PFSK-1 (cell line): ENCODE measurements around the gene TMEM181.

Experiments used
- FOXP2 ChIP-seq: optimal IDR thresholded peaks from 2 replicates; pipeline ENCODE3; 2011; ENCODE audit warnings: borderline replicate concordance, control low read depth, inconsistent platforms; ENCODE audit not compliant: insufficient read depth; ENCODE audit errors: extremely low read length, extremely low read depth
- POLR2AphosphoS5 ChIP-seq: IDR thresholded peaks from 2 replicates; pipeline ENCODE4 v1.6.1; 2012; ENCODE audit warnings: low read depth, mild to moderate bottlenecking, control low read depth, low read length, moderate library complexity
- REST ChIP-seq, 2 experiments: IDR thresholded peaks; 2 replicates each; pipeline versions ENCODE4 v1.6.1 to v1.8.0; 2011 to 2012; ENCODE audit warnings: low read depth in 2 of 2, low read length in 2 of 2, control low read depth in 1 of 2, inconsistent platforms in 1 of 2, mild to moderate bottlenecking in 1 of 2, moderate library complexity in 1 of 2; ENCODE audit not compliant: insufficient read depth in 1 of 2
- SIN3A ChIP-seq: IDR thresholded peaks from 2 replicates; pipeline ENCODE4 v1.6.1; 2012; ENCODE audit warnings: mild to moderate bottlenecking, low read length, moderate library complexity, borderline replicate concordance; ENCODE audit not compliant: insufficient read depth
- TAF1 ChIP-seq: IDR thresholded peaks from 2 replicates; pipeline ENCODE4 v1.6.1; 2012; ENCODE audit warnings: low read length, control low read depth, borderline replicate concordance; ENCODE audit not compliant: insufficient read depth

The TMEM181 gene

GRCh38 chr6:158596861-158597260 is 37.0 kb downstream of the TMEM181 start:
- TF ChIP-seq SIN3A (no peak), POLR2AphosphoS5 (no peak), REST (IDR thresholded peaks at IDR 0.05; ENCODE audit: insufficient read depth in 1 of 2, low read depth in 2 of 2, low read length in 2 of 2) (no peak), FOXP2 (no peak), TAF1 (no peak)

DNA sequence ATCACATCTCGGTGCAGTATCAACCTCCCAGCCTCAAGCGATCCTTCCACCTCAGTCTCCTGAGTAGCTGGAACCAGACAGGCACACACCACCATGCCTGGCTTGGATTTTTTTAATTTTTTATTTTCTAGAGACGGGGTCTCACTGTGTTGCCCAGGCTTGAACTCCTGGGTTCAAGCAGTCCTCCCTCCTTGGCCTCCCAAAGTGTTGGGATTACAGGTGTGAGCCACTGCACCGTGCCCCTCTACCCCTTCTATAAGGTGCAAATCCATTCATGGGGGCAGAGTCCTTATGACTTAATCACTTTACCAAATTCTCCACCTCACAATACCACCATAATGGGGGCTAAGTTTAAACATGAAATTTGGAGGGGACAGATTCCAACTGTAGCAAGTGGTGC is 37.7 kb downstream of the TMEM181 start:
- TF ChIP-seq POLR2AphosphoS5 (no peak), TAF1 (no peak), REST (IDR thresholded peaks at IDR 0.05; ENCODE audit: insufficient read depth in 1 of 2, low read depth in 2 of 2, low read length in 2 of 2) (no peak), SIN3A (no peak), FOXP2 (no peak)

GRCh38 chr6:158599635-158600034 is 39.7 kb downstream of the TMEM181 start:
- TF ChIP-seq TAF1 (no peak), SIN3A (no peak), FOXP2 (no peak), POLR2AphosphoS5 (no peak), REST (IDR thresholded peaks at IDR 0.05; ENCODE audit: insufficient read depth in 1 of 2, low read depth in 2 of 2, low read length in 2 of 2) (no peak)

GRCh38 chr6:158603261-158604047 is 43.6 kb downstream of the TMEM181 start:
- TF ChIP-seq REST (IDR thresholded peaks at IDR 0.05; ENCODE audit: insufficient read depth in 1 of 2, low read depth in 2 of 2, low read length in 2 of 2) = no peak
- TF ChIP-seq SIN3A = no peak
- TF ChIP-seq POLR2AphosphoS5 = no peak
- no peak for TF ChIP-seq FOXP2
- no peak for TF ChIP-seq TAF1

DNA sequence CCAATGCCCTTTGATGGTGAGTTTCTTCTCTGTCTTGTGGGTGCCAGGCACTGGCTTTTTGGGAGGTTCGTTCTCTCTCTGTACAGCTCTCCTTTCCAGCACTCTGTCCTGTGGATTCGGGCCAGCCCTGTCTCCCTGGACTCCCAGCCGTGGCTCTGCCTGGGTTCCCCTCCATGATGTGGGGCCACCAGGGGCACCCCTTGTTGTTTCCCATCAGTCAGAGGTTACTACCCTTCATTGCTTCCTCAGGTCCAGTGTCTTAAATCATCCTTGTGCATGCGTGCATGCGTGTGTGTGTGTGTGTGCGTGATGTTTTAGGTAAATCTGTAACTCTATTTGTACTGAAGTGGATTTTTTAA is 44.1 kb downstream of the TMEM181 start:
- no peak for TF ChIP-seq FOXP2
- no peak for TF ChIP-seq REST (IDR thresholded peaks at IDR 0.05; ENCODE audit: insufficient read depth in 1 of 2, low read depth in 2 of 2, low read length in 2 of 2)
